ENCODE data around the gene FARS2. TPM values are rescaled to one million over a fixed set of nuclear protein-coding genes. Genes with fewer than 3 reads are reported as not detected.

The FARS2 gene
- polyA plus RNA-seq, 1 donor (not counting 4 experiments of a cell fraction or from before 2014, with no cell fraction given) = 21.3 TPM

- H3K27ac ChIP-seq (ENCODE audit: control insufficient read depth, insufficient read depth, low read length) = no peak overlapping the region
- FAIRE-seq = no peak
Observed at GRCh38 chr6:5401845-5402738, 140.8 kb downstream of the FARS2 start.

GRCh38 chr6:5403076-5403475 is 141.8 kb downstream of the FARS2 start:
- Histone ChIP-seq H2AFZ (ENCODE audit: control insufficient read depth, low read length) (no peak overlapping the region), H4K20me1 (ENCODE audit: control insufficient read depth, extremely low read depth, insufficient read depth, low read length) (no peaks in the 10 kb centered on the region), H3K27ac (ENCODE audit: control insufficient read depth, insufficient read depth, low read length) (peak overlapping the region; percentile 39), H3K4me2 (ENCODE audit: control insufficient read depth, extremely low read depth, insufficient read depth, low read depth, low read length) (peak overlapping the region; percentile 54), H3K9ac (ENCODE audit: control insufficient read depth, extremely low read depth, insufficient read depth, low read length) (no peak overlapping the region), H3K36me3 (ENCODE audit: control insufficient read depth in 2 of 2, extremely low read depth in 1 of 2, insufficient read depth in 2 of 2, low read length in 2 of 2) (no peaks in the 10 kb centered on the region), H3K9me3 (ENCODE audit: control insufficient read depth, low read depth, low read length) (no peaks in the 10 kb centered on the region), H3K4me1 (ENCODE audit: control insufficient read depth, extremely low read depth, insufficient read depth, low read length) (peaks cover 15% of the 10 kb centered on the region), H3K9me1 (ENCODE audit: control insufficient read depth, extremely low read depth, insufficient read depth, low read length) (no peaks in the 10 kb centered on the region), H3K4me3 (ENCODE audit: control insufficient read depth in 2 of 3, extremely low read depth in 1 of 3, insufficient read depth in 2 of 3, low read depth in 1 of 3, low read length in 3 of 3) (peak overlapping the region in 1 of 3 experiments; percentile 7), H3K27me3 (ENCODE audit: control insufficient read depth, extremely low read depth, insufficient read depth, low read length) (no peaks in the 10 kb centered on the region), H3K79me2 (ENCODE audit: control insufficient read depth, insufficient read depth, low read length) (no peaks in the 10 kb centered on the region)
- FAIRE-seq (peak; percentile 81), DNase-seq (ENCODE audit: low read depth, low spot score) (no peak)
- TF ChIP-seq CTCF (optimal IDR thresholded peaks at IDR 0.05 in 1 of 3, IDR thresholded peaks at IDR 0.05 in 1 of 3, conservative IDR thresholded peaks at IDR 0.05 in 1 of 3; ENCODE audit: extremely low read depth in 1 of 3, insufficient read depth in 2 of 3, low read length in 3 of 3) (no peak), EZH2 (IDR thresholded peaks at IDR 0.05; ENCODE audit: low read length) (no peak)
- dilution Hi-C loops (cut with MboI; ENCODE audit: extremely low pct_ligation_motif_present, low sequenced_read_pairs) = no loop called here

More at GRCh38 chr6:5401845-5402738, 140.8 kb downstream of the FARS2 start:
- no peak for DNase-seq (ENCODE audit: low read depth, low spot score)
- Histone ChIP-seq H4K20me1 (ENCODE audit: control insufficient read depth, extremely low read depth, insufficient read depth, low read length) (no peaks in the 10 kb centered on the region), H3K79me2 (ENCODE audit: control insufficient read depth, insufficient read depth, low read length) (no peaks in the 10 kb centered on the region), H3K9ac (ENCODE audit: control insufficient read depth, extremely low read depth, insufficient read depth, low read length) (no peak overlapping the region), H2AFZ (ENCODE audit: control insufficient read depth, low read length) (no peak overlapping the region), H3K4me1 (ENCODE audit: control insufficient read depth, extremely low read depth, insufficient read depth, low read length) (peaks cover 15% of the 10 kb centered on the region), H3K9me3 (ENCODE audit: control insufficient read depth, low read depth, low read length) (no peaks in the 10 kb centered on the region), H3K4me3 (ENCODE audit: control insufficient read depth in 2 of 3, extremely low read depth in 1 of 3, insufficient read depth in 2 of 3, low read depth in 1 of 3, low read length in 3 of 3) (no peak overlapping the region), H3K9me1 (ENCODE audit: control insufficient read depth, extremely low read depth, insufficient read depth, low read length) (no peaks in the 10 kb centered on the region), H3K36me3 (ENCODE audit: control insufficient read depth in 2 of 2, extremely low read depth in 1 of 2, insufficient read depth in 2 of 2, low read length in 2 of 2) (no peaks in the 10 kb centered on the region), H3K4me2 (ENCODE audit: control insufficient read depth, extremely low read depth, insufficient read depth, low read depth, low read length) (no peak overlapping the region), H3K27me3 (ENCODE audit: control insufficient read depth, extremely low read depth, insufficient read depth, low read length) (no peaks in the 10 kb centered on the region)
- TF ChIP-seq EZH2 (IDR thresholded peaks at IDR 0.05; ENCODE audit: low read length) = no peak
- TF ChIP-seq CTCF (optimal IDR thresholded peaks at IDR 0.05 in 1 of 3, IDR thresholded peaks at IDR 0.05 in 1 of 3, conservative IDR thresholded peaks at IDR 0.05 in 1 of 3; ENCODE audit: extremely low read depth in 1 of 3, insufficient read depth in 2 of 3, low read length in 3 of 3) = peak in 2 of 3 experiments; percentile 19 to 34
- dilution Hi-C loops (cut with MboI; ENCODE audit: extremely low pct_ligation_motif_present, low sequenced_read_pairs) = no loop called here
